K562 (cell line): Measurements from ENCODE around the gene TRABD2B.

ENCODE experiments used
- CBX5 ChIP-seq: IDR thresholded peaks from 2 replicates; pipeline ENCODE4 v1.6.1; 2014; ENCODE audit warnings: low read depth, borderline replicate concordance
- EZH2 ChIP-seq: IDR thresholded peaks from 2 replicates; pipeline ENCODE4 v1.6.1; 2012; ENCODE audit warnings: low read depth, mild to moderate bottlenecking, inconsistent platforms, low read length, borderline replicate concordance
- FOXM1 ChIP-seq, 2 experiments: fragments of 450-650 bp in 1 of 2; sonication (generic) in 1 of 2; formaldehyde crosslinking in 1 of 2; IDR thresholded peaks; 2 replicates each; pipeline versions ENCODE4 v1.6.1 to v1.9.0; 2017 to 2022; ENCODE audit warnings: low read depth in 2 of 2, mild to moderate bottlenecking in 2 of 2, missing genetic modification reagents in 1 of 2, moderate library complexity in 1 of 2
- KLF1 ChIP-seq: fragments of 450-650 bp; IDR thresholded peaks from 2 replicates; pipeline ENCODE4 v1.6.1; 2016; ENCODE audit warnings: missing genetic modification characterization, missing compliant biosample characterization
- POLR2AphosphoS5 ChIP-seq: IDR thresholded peaks from 2 replicates; pipeline ENCODE4 v1.6.1; 2011; ENCODE audit warnings: mild to moderate bottlenecking, low read depth, low read length, moderate library complexity; ENCODE audit not compliant: control insufficient read depth, insufficient read depth
- ZBTB34 ChIP-seq: fragments of 250-450 bp; sonication (Bioruptor Pico); IDR thresholded peaks from 2 replicates; pipeline ENCODE4 v1.8.0; 2021; ENCODE audit warnings: mild to moderate bottlenecking, moderate library complexity

GRCh38 chr1:47942240-47942629, 55.0 kb downstream of the TRABD2B start:
- TF ChIP-seq FOXM1 (IDR thresholded peaks at IDR 0.05; ENCODE audit: low read depth) (no peak), FOXM1 (CRISPR knock-in tag; IDR thresholded peaks at IDR 0.05; ENCODE audit: low read depth) (no peak), EZH2 (no peak), KLF1 (tag) (no peak), CBX5 (no peak), ZBTB34 (CRISPR knock-in tag) (no peak), POLR2AphosphoS5 (no peak)
